ENCODE results near the gene YRDC.

DNA sequence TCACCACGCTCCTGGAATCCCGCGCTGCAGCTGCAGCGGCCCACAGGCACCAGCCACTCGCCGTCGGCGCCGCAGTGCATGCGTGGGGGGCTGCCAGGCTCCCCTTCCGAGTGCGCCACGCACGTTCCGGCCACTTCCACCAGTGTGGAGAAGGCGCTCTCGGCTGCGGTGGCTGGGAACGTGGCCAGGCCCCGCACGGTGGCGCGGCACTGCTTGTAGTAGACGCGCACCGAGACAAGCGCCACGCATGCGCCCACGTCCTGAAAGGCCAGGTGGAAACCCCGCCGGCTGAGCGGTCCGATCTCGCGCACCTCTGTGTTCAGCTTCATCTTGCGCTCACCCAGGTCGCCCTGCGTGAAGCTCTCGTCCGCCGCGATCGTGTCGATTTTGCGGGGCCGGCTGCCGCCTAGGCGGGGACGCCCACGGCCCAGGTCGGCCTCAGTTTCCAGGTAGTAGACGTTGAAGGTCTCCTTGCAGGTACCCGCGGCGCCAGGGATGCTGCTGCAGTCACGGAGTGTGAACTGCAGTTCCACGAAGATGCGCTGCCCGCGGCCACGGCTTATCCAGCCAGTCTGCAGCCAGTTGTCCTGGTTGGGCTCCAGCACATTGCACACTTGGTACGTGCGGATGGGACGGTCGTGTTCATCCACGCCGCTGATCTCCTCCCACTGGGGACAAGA lies 46.5 kb downstream of the YRDC start:
- TF ChIP-seq, protein P1, sequence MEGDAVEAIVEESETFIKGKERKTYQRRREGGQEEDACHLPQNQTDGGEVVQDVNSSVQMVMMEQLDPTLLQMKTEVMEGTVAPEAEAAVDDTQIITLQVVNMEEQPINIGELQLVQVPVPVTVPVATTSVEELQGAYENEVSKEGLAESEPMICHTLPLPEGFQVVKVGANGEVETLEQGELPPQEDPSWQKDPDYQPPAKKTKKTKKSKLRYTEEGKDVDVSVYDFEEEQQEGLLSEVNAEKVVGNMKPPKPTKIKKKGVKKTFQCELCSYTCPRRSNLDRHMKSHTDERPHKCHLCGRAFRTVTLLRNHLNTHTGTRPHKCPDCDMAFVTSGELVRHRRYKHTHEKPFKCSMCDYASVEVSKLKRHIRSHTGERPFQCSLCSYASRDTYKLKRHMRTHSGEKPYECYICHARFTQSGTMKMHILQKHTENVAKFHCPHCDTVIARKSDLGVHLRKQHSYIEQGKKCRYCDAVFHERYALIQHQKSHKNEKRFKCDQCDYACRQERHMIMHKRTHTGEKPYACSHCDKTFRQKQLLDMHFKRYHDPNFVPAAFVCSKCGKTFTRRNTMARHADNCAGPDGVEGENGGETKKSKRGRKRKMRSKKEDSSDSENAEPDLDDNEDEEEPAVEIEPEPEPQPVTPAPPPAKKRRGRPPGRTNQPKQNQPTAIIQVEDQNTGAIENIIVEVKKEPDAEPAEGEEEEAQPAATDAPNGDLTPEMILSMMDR (IDR thresholded peaks at IDR 0.05): no peak
- TF ChIP-seq POLR2A (IDR thresholded peaks at IDR 0.05): no peak

Measured in lower leg skin (tissue), 3 donors.